GM12874 (cell line): ENCODE results near the gene DNAH11.

Source experiments
- TF ChIP-seq, protein P1 (sequence below): IDR thresholded peaks from 2 replicates; pipeline ENCODE4 v1.5.1; 2011; ENCODE audit warnings: low read depth, mild to moderate bottlenecking, control low read depth, low read length, moderate library complexity; ENCODE audit not compliant: insufficient read depth

Gene DNAH11

GRCh38 chr7:21851559-21851967 is 308.7 kb downstream of the DNAH11 start:
- TF ChIP-seq, protein P1, sequence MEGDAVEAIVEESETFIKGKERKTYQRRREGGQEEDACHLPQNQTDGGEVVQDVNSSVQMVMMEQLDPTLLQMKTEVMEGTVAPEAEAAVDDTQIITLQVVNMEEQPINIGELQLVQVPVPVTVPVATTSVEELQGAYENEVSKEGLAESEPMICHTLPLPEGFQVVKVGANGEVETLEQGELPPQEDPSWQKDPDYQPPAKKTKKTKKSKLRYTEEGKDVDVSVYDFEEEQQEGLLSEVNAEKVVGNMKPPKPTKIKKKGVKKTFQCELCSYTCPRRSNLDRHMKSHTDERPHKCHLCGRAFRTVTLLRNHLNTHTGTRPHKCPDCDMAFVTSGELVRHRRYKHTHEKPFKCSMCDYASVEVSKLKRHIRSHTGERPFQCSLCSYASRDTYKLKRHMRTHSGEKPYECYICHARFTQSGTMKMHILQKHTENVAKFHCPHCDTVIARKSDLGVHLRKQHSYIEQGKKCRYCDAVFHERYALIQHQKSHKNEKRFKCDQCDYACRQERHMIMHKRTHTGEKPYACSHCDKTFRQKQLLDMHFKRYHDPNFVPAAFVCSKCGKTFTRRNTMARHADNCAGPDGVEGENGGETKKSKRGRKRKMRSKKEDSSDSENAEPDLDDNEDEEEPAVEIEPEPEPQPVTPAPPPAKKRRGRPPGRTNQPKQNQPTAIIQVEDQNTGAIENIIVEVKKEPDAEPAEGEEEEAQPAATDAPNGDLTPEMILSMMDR: no peak

- TF ChIP-seq, protein P1: no peak
These were observed 323.9 kb downstream of the DNAH11 start for GRCh38 chr7:21866731-21867130.

DNA sequence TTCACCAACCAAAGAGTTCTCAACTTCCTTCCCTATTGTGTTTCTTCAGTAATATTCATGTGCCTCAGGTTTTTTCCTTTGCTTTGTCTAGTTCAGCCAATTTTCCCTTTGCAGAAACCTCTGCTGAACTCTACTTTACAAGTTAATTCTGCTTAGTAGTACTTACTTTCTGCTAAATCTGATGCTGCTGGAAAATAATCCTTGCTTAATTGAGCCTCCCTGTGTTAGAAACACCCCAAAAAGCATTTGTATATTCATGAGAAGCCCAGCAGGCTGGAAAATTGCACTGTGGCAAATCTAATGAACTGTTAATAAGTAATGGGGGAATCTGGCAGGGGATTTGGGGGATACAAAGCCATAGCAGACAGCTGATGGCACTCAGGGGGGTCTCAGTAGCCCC is 324.4 kb downstream of the DNAH11 start:
- TF ChIP-seq, protein P1: no peak

GRCh38 chr7:21867816-21868575 is 325.2 kb downstream of the DNAH11 start:
- TF ChIP-seq, protein P1: no peak

GRCh38 chr7:21868576-21868850 is 325.7 kb downstream of the DNAH11 start:
- TF ChIP-seq, protein P1: no peak

DNA sequence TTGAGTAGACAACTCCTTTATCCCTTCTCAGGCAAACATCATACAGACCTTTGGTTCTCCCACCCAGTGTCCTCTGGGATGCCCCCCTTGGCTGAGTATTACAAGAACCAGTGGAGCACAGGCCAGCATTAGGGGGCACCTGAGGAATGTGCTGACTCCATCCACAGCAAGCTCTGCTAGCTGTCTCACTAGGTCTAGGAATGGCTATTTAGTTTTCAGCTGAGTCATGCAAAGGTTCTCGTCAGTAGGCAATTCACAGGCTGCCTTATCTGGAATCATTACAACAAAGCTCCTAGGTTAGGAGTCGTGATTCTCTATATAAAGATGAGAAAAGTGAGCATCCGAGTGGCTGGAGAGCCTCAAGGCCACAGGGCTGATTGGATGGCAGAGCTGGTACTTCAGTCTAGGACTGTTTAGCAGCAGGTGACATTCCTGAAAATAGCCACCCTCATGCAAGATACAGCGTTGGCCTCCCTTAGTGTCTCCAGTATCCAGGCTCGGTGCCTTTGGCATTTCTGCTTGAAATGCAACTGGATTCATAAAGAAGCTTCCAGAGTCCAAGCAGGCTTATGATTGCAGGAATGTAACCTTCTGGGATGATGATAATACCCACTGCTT is 327.1 kb downstream of the DNAH11 start:
- TF ChIP-seq, protein P1: no peak

GRCh38 chr7:21883069-21883468 is 340.2 kb downstream of the DNAH11 start:
- TF ChIP-seq, protein P1: no peak
